Pancreas (tissue), 10 donors: ENCODE data around the gene MESD. TPM values are rescaled to one million over a fixed set of nuclear protein-coding genes. Genes with fewer than 3 reads are reported as not detected.

Experiments used
- ATAC-seq, 4 donors: fragments of 200-7000 bp; cut with Tn5 transposase; one replicate each; pipeline versions ENCODE4 v1.8.0 to v1.9.1; 2020; ENCODE audit warnings: mild to moderate bottlenecking in 4 of 4, moderate library complexity in 4 of 4
- DNase-seq, 6 donors: peaks; one replicate each; pipeline ENCODE4 v3.0.0-alpha.2; 2020
- FAIRE-seq: peaks from 2 replicates; lab custom pipeline; 2012; peaks lifted over from hg19 to GRCh38; lab: Jason Lieb, UNC
- H3K27ac ChIP-seq, 4 donors: fragments of 200-600 bp; sonication (generic); 1 replicate in 3 of 4; 2 replicates in 1 of 4; pipeline versions ENCODE4 v1.5.0 to v1.8.0; 2020
- H3K27me3 ChIP-seq, 4 donors: fragments of 200-600 bp; one replicate each; pipeline ENCODE4 v1.8.0; 2021
- H3K36me3 ChIP-seq, 3 donors: fragments of 200-600 bp; sonication (generic) in 1 of 3; one replicate each; pipeline versions ENCODE4 v1.5.0 to v1.8.0; 2020 to 2021
- H3K4me1 ChIP-seq, 3 donors: fragments of 200-600 bp; one replicate each; pipeline ENCODE4 v1.8.0; 2021
- H3K4me3 ChIP-seq, 4 donors: fragments of 200-600 bp; sonication (generic) in 2 of 4; one replicate each; pipeline versions ENCODE4 v1.5.0 to v1.8.0; 2020 to 2021
- H3K9me3 ChIP-seq, 4 donors: fragments of 200-600 bp; one replicate each; pipeline ENCODE4 v1.8.0; 2021
- CTCF ChIP-seq, 4 donors: fragments of 200-600 bp; sonication (generic) in 3 of 4; IDR thresholded peaks; one replicate each; pipeline versions ENCODE4 v1.5.0 to v1.8.0; 2021; ENCODE audit warnings: antibody characterized with exemption in 4 of 4
- WGBS, 2 donors: extraction: QIAGEN DNeasy Blood & Tissue Kit; methylation state at CpG; one replicate each; pipeline ENCODE4 v1.1.7; 2013; 5-methylcytosine and 5-hydroxymethylcytosine counted together
- intact Hi-C, 3 donors: fragments of 100-400 bp; cut with DNase I; formaldehyde crosslinking; loops; one replicate each; pipeline versions ENCODE4 v1.11.1 to v1.14.2; 2022
- polyA plus RNA-seq, 2 donors: library from polyadenylated mRNA; stranded (reverse); fragments of 200-250 nt; gene quantifications; one replicate each; pipeline ENCODE4 v1.2.3, GENCODE V29; 2013
- total RNA-seq, 6 donors: library from RNA; stranded (reverse); fragmentation: NEBNext Ultra II Directional in 4 of 6; extraction: Animal tissue kit (Norgen Biotek cat#: 25700) in 4 of 6; gene quantifications; one replicate each; pipeline versions ENCODE4 v1.2.1 to v1.2.4, GENCODE V29; 2021 to 2023
- donor health status: healthy with polysubstance abuse.
- donor health status: DM: no; HTN: no; CAD: no; lungs with moderate emphysema.
- donor health status: DM: no; HTN: no; CAD: no.
- donor health status: control.
- donor health status: control.
- donor health status: Bipolar disorder and iron deficiency.
- donor health status: DM: yes; HTN: yes; CAD: no.
- donor health status: DM: no; HTN: no; CAD: no.
- donor health status: DM: no; HTN: no; CAD: no.
- donor health status: DM: yes; HTN: yes; CAD: no.

MESD gene
- total and polyA plus RNA-seq, 8 donors: 10.5 to 18.5 (median 13.1) TPM

- WGBS, 2 donors: 87 to 91% methylated on average over 3 of the region's 3 CpGs
- no peaks in the 10 kb centered on the region for H3K27me3 ChIP-seq
- ATAC-seq (no peak), DNase-seq (no peak), FAIRE-seq (no peak)
- no peak for TF ChIP-seq CTCF (IDR thresholded peaks at IDR 0.05)
- intact Hi-C loops: loop anchor here in 1 of 3 donors (10.0 kb wide), 3 partner anchors 187 to 517 kb away; no protein-coding TSS in a partner anchor
- no peaks in the 10 kb centered on the region for H3K36me3 ChIP-seq
- no peak overlapping the region for H3K4me3 ChIP-seq
- H3K27ac ChIP-seq: no peak overlapping the region
- no peaks in the 10 kb centered on the region for H3K9me3 ChIP-seq
- H3K4me1 ChIP-seq: no peaks in the 10 kb centered on the region
Observed at GRCh38 chr15:80972276-80972675, 17.3 kb downstream of the MESD start.

GRCh38 chr15:80971143-80971542 lies 18.5 kb downstream of the MESD start:
- ATAC-seq (no peak), FAIRE-seq (no peak), DNase-seq (no peak)
- intact Hi-C loops: loop anchor here in 1 of 3 donors (10.0 kb wide), 3 partner anchors 186 to 516 kb away; no protein-coding TSS in a partner anchor
- H3K4me1 ChIP-seq: no peaks in the 10 kb centered on the region
- H3K27ac ChIP-seq: no peak overlapping the region
- no peak overlapping the region for H3K4me3 ChIP-seq
- no peaks in the 10 kb centered on the region for H3K36me3 ChIP-seq
- no peak for TF ChIP-seq CTCF (IDR thresholded peaks at IDR 0.05)
- 59 to 67% methylated on average over 2 of the region's 2 CpGs for WGBS, 2 donors
- no peaks in the 10 kb centered on the region for H3K9me3 ChIP-seq
- no peaks in the 10 kb centered on the region for H3K27me3 ChIP-seq

DNA sequence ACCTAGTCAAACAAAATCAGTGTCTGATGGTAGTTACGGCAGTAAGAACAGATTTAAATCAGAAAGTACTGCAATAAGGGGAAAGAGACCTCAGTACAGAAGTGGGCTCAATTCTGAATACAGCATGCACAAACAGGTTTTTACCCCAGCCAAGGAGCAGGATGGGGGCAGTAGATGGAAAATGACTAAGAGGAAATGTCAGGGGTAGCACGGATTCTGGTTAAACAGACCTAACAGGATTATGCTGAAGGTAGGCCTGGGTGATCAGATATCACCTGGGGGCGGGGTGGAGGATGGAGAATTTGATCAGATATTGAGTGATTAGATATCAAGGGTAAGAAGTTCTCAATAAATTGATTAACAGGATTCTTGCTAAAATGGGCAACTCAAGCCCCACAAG lies 19.0 kb downstream of the MESD start:
- FAIRE-seq (no peak), DNase-seq (no peak), ATAC-seq (no peak)
- no peaks in the 10 kb centered on the region for H3K4me1 ChIP-seq
- WGBS, 2 donors: 77 to 78% methylated on average over 3 of the region's 3 CpGs
- H3K36me3 ChIP-seq: no peaks in the 10 kb centered on the region
- H3K27me3 ChIP-seq: no peaks in the 10 kb centered on the region
- no peak for TF ChIP-seq CTCF (IDR thresholded peaks at IDR 0.05)
- H3K27ac ChIP-seq: no peak overlapping the region
- intact Hi-C loops: loop anchor here in 1 of 3 donors (10.0 kb wide), 3 partner anchors 186 to 516 kb away; no protein-coding TSS in a partner anchor
- H3K4me3 ChIP-seq: no peak overlapping the region
- no peaks in the 10 kb centered on the region for H3K9me3 ChIP-seq

GRCh38 chr15:80970018-80970657 lies 19.5 kb downstream of the MESD start:
- H3K27me3 ChIP-seq: no peaks in the 10 kb centered on the region
- ATAC-seq (peak; percentile 56 to 93 (median 85)), FAIRE-seq (no peak), DNase-seq (peak in 2 of 6 donors; percentile 14 to 55)
- no peaks in the 10 kb centered on the region for H3K36me3 ChIP-seq
- intact Hi-C loops: loop anchor here in 1 of 3 donors (10.0 kb wide), 3 partner anchors 185 to 515 kb away; no protein-coding TSS in a partner anchor
- H3K27ac ChIP-seq: no peak overlapping the region
- no peaks in the 10 kb centered on the region for H3K4me1 ChIP-seq
- no peak overlapping the region for H3K4me3 ChIP-seq
- TF ChIP-seq CTCF (IDR thresholded peaks at IDR 0.05): peak; percentile 69 to 85 (median 80)
- WGBS, 2 donors: 51 to 56% methylated on average over 12 of the region's 12 CpGs
- H3K9me3 ChIP-seq: no peaks in the 10 kb centered on the region

- no peaks in the 10 kb centered on the region for H3K36me3 ChIP-seq
- ATAC-seq (no peak), DNase-seq (no peak), FAIRE-seq (no peak)
- intact Hi-C loops: no loop called here
- no peak for TF ChIP-seq CTCF (IDR thresholded peaks at IDR 0.05)
- H3K4me1 ChIP-seq: no peaks in the 10 kb centered on the region
- H3K4me3 ChIP-seq: no peak overlapping the region
- H3K9me3 ChIP-seq: no peaks in the 10 kb centered on the region
- 80 to 87% methylated on average over 7 of the region's 7 CpGs for WGBS, 2 donors
- H3K27ac ChIP-seq: no peak overlapping the region
- H3K27me3 ChIP-seq: no peaks in the 10 kb centered on the region
Observed at GRCh38 chr15:80969316-80969715, 20.3 kb downstream of the MESD start.
